NB4 (cell line): Measurements from ENCODE around the gene TCOF1.

Experiments
- DNase-seq: peaks from one replicate; pipeline ENCODE4 v3.0.0; 2010; ENCODE audit warnings: low read depth
- H3K4me3 ChIP-seq: one replicate; pipeline ENCODE4 v1.5.1; 2011; ENCODE audit warnings: mild to moderate bottlenecking, low read depth, low read length, moderate library complexity
- MYC ChIP-seq: IDR thresholded peaks from 2 replicates; pipeline ENCODE4 v1.6.1; 2011; ENCODE audit warnings: low read depth, low read length
- POLR2A ChIP-seq: IDR thresholded peaks from 2 replicates; pipeline ENCODE4 v1.6.1; 2011; ENCODE audit warnings: mild to moderate bottlenecking; ENCODE audit not compliant: insufficient read length; ENCODE audit errors: extremely low read depth
- TF ChIP-seq, protein P1 (sequence below): IDR thresholded peaks from 2 replicates; pipeline ENCODE4 v1.6.1; 2011; ENCODE audit warnings: low read depth, low read length
- TF ChIP-seq, protein P2 (sequence below): IDR thresholded peaks from one replicate; pipeline ENCODE4 v1.5.1; 2012; ENCODE audit warnings: low read depth, low read length

Gene TCOF1

DNA sequence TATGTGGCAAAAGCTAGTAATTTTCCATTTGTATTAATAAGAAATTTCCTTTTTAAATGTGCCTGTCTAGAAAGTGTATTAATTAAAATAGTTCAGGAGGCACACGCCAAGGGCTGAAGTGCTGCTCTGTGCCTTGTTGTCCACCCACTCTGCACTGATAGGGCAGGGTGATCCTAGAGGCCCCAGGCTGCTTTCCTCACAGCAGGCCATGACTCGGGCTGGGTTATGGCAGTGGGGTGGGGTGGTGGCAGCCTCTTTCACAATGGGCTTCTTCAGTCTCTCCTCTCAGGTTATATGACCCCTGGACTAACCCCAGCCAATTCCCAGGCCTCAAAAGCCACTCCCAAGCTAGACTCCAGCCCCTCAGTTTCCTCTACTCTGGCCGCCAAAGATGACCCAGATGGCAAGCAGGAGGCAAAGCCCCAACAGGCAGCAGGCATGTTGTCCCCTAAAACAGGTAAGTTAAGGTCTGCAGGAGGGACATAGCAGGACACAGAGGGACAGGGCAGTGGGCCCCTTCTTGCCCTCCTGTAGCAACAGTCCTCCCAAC lies 35.7 kb downstream of the TCOF1 start:
- no peak overlapping the region for H3K4me3 ChIP-seq
- TF ChIP-seq POLR2A, result no peak
- TF ChIP-seq MYC, result no peak
- TF ChIP-seq, protein P1, sequence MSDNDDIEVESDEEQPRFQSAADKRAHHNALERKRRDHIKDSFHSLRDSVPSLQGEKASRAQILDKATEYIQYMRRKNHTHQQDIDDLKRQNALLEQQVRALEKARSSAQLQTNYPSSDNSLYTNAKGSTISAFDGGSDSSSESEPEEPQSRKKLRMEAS, result no peak
- DNase-seq, result no peak

DNA sequence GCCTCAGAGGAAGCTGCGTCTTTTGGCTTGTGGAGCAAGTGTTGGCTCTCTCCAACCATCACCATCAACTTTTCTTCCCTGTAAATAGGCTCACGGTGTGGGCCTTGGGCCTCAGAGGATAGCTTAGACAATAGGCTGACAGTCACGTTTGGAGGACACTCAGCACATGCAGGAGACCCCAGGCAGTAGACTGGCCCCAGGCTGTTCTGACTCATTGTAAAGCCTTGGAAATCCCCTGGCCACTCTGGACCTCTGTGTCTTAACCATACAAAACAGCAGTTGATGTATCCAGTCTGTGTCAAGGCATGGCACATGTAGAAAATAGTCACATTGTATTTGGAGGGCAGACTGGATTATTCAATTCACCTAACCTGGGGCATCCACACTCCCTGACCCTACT lies 36.6 kb downstream of the TCOF1 start:
- no peak overlapping the region for H3K4me3 ChIP-seq
- DNase-seq, result no peak
- TF ChIP-seq MYC (no peak), POLR2A (no peak)
- TF ChIP-seq, protein P1, result no peak
- TF ChIP-seq, protein P2, sequence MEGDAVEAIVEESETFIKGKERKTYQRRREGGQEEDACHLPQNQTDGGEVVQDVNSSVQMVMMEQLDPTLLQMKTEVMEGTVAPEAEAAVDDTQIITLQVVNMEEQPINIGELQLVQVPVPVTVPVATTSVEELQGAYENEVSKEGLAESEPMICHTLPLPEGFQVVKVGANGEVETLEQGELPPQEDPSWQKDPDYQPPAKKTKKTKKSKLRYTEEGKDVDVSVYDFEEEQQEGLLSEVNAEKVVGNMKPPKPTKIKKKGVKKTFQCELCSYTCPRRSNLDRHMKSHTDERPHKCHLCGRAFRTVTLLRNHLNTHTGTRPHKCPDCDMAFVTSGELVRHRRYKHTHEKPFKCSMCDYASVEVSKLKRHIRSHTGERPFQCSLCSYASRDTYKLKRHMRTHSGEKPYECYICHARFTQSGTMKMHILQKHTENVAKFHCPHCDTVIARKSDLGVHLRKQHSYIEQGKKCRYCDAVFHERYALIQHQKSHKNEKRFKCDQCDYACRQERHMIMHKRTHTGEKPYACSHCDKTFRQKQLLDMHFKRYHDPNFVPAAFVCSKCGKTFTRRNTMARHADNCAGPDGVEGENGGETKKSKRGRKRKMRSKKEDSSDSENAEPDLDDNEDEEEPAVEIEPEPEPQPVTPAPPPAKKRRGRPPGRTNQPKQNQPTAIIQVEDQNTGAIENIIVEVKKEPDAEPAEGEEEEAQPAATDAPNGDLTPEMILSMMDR, result no peak

DNA sequence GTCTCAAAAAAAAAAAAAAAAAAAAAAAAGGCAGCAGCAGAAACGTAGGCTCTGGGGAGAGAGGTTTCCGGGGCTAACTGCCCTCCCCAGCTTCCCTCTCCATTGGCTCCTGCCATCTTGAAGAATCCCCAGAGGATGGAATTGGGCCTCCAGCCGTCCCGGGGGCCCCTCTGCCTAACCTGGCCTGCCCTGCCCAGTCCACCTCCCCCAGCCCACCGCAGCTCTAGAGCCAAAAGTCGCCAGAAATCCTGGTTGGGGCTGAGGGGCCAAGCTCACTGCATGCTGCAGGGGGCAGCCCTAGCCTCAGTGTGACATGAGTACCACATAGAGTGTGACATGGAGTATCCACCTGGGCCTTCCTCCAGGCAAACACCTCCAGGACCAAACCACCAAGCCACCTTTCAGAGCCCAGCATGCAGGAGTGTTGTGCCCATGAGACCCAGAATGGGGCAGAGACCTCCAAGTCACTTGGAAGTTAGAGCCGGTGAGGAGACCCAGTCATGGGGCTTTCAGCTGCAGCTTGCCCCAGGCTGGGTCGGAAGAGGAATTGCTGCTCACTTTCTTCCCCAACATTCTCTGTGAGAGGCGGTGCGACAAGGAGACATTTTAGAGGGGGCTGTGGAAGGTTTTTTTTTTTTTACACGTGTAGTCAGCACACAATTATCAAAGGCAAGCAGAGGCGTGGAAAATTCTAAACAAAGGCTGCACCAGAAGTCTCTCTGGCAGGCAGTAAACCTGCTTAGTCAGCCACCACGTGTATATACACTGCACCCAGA lies 37.6 kb downstream of the TCOF1 start:
- TF ChIP-seq, protein P2, result no peak
- no peak for TF ChIP-seq POLR2A
- no peak for TF ChIP-seq MYC
- TF ChIP-seq, protein P1, result no peak
- DNase-seq, result no peak
- no peak overlapping the region for H3K4me3 ChIP-seq

DNA sequence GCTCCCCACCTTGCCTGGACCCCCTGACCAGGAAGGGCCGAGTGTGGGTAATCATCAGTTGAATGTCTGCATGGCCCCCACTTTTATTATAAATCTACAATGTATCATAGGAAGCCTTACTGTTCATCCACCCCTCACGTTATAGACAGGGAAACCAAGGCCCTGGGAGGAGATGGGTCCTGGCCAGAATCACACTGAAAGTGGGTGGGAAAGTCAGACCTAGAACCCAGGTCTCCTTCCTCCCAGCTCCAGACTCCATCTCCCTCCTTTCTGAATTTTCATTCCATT lies 38.1 kb downstream of the TCOF1 start:
- TF ChIP-seq, protein P1, result no peak
- TF ChIP-seq POLR2A, result no peak
- no peak for TF ChIP-seq MYC
- TF ChIP-seq, protein P2, result no peak
- no peak overlapping the region for H3K4me3 ChIP-seq
- no peak for DNase-seq

DNA sequence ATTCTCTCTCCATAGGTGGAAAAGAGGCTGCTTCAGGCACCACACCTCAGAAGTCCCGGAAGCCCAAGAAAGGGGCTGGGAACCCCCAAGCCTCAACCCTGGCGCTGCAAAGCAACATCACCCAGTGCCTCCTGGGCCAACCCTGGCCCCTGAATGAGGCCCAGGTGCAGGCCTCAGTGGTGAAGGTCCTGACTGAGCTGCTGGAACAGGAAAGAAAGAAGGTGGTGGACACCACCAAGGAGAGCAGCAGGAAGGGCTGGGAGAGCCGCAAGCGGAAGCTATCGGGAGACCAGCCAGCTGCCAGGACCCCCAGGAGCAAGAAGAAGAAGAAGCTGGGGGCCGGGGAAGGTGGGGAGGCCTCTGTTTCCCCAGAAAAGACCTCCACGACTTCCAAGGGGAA lies 38.8 kb downstream of the TCOF1 start:
- no peak overlapping the region for H3K4me3 ChIP-seq
- TF ChIP-seq, protein P2, result no peak
- TF ChIP-seq, protein P1, result no peak
- TF ChIP-seq POLR2A, result no peak
- TF ChIP-seq MYC, result no peak
- DNase-seq, result no peak

DNA sequence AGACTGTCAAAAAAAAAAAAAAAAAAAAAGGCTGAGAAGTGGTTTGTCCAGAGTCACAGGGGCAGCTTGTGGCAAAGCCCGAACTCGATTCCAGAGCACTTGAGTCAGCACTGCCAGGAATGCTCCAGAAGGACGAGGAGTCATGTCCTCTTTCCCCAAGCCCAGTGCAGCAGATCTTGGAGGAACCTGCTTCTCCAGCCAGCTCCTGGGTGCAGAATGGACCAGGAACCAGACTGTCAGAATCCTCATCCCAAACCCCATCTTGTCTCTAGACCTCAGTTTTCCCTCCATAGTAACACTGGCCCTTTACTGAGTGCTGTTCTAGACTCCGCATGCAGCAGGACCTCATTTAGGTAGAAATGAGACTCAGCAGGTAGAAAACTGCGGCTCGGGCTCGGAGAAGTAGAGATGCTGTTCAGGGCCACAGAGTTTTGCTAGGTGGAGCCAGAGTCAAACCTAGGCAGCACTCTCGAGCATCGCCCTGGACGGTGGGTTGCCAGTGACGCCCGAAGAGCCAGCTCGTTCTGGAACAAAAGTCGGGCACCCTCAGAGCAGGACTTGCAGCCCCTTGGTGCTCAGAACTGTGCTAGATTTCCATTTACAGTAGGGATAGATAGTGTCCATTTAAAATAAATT lies 39.8 kb downstream of the TCOF1 start:
- H3K4me3 ChIP-seq, result no peak overlapping the region
- no peak for DNase-seq
- no peak for TF ChIP-seq POLR2A
- TF ChIP-seq, protein P2, result no peak
- TF ChIP-seq MYC, result no peak
- TF ChIP-seq, protein P1, result no peak
